RWPE2 (cell line): Measurements from ENCODE around the gene HBP1.
A peak's percentile ranks its signal among the peaks of the same experiment; 100 is the strongest.
"Not testable (repeated sequence)": the region's sequence is repeated elsewhere in the genome, so short reads cannot be mapped to it uniquely, and the experiment has no call there.

Source experiments
- ATAC-seq: fragments of 200-7000 bp; cut with Tn5 transposase; 3 replicates; pipeline ENCODE4 v1.9.1; 2021; ENCODE audit warnings: low read depth
- DNase-seq: peaks from one replicate; pipeline ENCODE4 v3.0.0-alpha.2; 2020; ENCODE audit warnings: low spot score
- H3K27ac ChIP-seq: fragments of 450-650 bp; 2 replicates; pipeline ENCODE4 v1.5.1; 2017; ENCODE audit warnings: mild to moderate bottlenecking; ENCODE audit not compliant: poor library complexity, severe bottlenecking
- H3K27me3 ChIP-seq: fragments of 250-450 bp; sonication (Bioruptor Pico); 2 replicates; pipeline ENCODE4 v1.5.1; 2021; ENCODE audit warnings: mild to moderate bottlenecking, moderate library complexity; ENCODE audit not compliant: insufficient read depth, poor library complexity, severe bottlenecking
- H3K36me3 ChIP-seq: fragments of 250-450 bp; sonication (Bioruptor Pico); 2 replicates; pipeline ENCODE4 v1.5.1; 2020; ENCODE audit warnings: low read depth, mild to moderate bottlenecking, moderate library complexity
- H3K4me1 ChIP-seq: fragments of 250-450 bp; sonication (Bioruptor Pico); 2 replicates; pipeline ENCODE4 v1.5.1; 2021; ENCODE audit warnings: mild to moderate bottlenecking, moderate library complexity; ENCODE audit not compliant: insufficient read depth, poor library complexity, severe bottlenecking
- H3K4me3 ChIP-seq: fragments of 250-450 bp; sonication (Bioruptor Pico); 2 replicates; pipeline ENCODE4 v1.5.1; 2021; ENCODE audit warnings: mild to moderate bottlenecking, moderate library complexity; ENCODE audit not compliant: severe bottlenecking
- H3K9me3 ChIP-seq: fragments of 250-450 bp; sonication (Bioruptor Pico); 2 replicates; pipeline ENCODE4 v1.5.1; 2021; ENCODE audit warnings: mild to moderate bottlenecking, moderate library complexity; ENCODE audit not compliant: severe bottlenecking
- TF ChIP-seq, protein P1 (sequence below): fragments of 450-650 bp; IDR thresholded peaks from one replicate; pipeline ENCODE4 v1.5.1; 2017; ENCODE audit warnings: mild to moderate bottlenecking, moderate library complexity; ENCODE audit not compliant: poor library complexity, severe bottlenecking

HBP1 gene

DNA sequence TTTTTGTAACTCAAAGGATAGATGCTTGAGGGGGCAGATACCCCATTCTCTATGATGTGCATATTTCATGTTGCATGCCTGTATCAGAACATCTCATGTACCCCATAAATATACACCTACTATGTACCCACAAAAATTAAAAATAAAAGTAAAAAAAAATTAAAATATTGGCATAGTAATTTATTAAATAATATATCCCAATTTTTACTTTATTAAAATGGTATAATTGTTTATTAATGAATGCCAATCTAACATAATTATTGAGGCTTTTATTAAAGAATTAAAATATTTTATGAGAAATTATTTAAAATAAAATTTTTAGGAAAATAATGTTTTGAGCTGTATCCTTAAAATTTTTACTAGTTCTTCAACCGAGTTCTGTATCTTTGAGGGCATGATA lies 18.9 kb upstream of the HBP1 start:
- TF ChIP-seq, protein P1, sequence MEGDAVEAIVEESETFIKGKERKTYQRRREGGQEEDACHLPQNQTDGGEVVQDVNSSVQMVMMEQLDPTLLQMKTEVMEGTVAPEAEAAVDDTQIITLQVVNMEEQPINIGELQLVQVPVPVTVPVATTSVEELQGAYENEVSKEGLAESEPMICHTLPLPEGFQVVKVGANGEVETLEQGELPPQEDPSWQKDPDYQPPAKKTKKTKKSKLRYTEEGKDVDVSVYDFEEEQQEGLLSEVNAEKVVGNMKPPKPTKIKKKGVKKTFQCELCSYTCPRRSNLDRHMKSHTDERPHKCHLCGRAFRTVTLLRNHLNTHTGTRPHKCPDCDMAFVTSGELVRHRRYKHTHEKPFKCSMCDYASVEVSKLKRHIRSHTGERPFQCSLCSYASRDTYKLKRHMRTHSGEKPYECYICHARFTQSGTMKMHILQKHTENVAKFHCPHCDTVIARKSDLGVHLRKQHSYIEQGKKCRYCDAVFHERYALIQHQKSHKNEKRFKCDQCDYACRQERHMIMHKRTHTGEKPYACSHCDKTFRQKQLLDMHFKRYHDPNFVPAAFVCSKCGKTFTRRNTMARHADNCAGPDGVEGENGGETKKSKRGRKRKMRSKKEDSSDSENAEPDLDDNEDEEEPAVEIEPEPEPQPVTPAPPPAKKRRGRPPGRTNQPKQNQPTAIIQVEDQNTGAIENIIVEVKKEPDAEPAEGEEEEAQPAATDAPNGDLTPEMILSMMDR = no peak
- Histone ChIP-seq H3K27me3 (no peaks in the 10 kb centered on the region), H3K4me1 (peaks cover 9% of the 10 kb centered on the region), H3K4me3 (no peak overlapping the region), H3K36me3 (no peaks in the 10 kb centered on the region), H3K27ac (no peak overlapping the region), H3K9me3 (no peaks in the 10 kb centered on the region)
- ATAC-seq (no peak), DNase-seq (no peak)

DNA sequence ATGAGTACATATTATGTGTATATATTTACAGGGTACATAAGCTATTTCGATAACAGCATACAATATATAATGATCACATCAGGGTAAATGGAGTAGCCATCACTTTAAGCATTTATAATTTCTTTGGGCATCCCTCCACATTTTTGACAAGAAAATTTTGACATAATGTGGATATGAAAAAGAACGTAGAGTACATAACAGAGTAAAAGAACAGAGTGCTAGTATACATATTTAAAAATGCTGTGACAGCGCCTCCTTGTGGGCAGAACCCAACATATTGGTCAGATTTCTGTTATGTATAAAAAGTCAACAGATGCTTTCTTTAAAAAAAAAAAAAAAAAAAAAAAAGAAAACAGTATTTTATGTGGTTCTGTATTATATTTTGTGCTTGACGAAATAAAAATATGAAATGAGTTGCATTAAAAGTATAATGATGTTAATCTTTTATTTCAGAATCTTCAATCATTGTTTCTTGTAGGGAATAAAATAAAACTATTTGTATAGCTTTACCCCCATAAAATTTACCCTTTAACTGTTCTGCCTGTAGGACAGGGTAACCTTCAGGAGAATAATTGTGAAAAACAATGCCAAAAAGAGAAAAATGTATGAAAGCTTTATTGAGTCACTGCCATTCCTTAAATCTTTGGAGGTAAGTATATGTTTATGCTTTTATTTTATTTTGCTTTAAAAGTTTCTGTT lies 18.3 kb upstream of the HBP1 start:
- no peak overlapping the region for H3K27ac ChIP-seq
- ATAC-seq (0 out of 3 replicates have a peak, but pooled peaks have one; percentile 19), DNase-seq (no peak)
- TF ChIP-seq, protein P1 = peak; percentile 84
- no peaks in the 10 kb centered on the region for H3K36me3 ChIP-seq
- peaks cover 9% of the 10 kb centered on the region for H3K4me1 ChIP-seq
- H3K9me3 ChIP-seq = no peaks in the 10 kb centered on the region
- no peaks in the 10 kb centered on the region for H3K27me3 ChIP-seq
- no peak overlapping the region for H3K4me3 ChIP-seq

DNA sequence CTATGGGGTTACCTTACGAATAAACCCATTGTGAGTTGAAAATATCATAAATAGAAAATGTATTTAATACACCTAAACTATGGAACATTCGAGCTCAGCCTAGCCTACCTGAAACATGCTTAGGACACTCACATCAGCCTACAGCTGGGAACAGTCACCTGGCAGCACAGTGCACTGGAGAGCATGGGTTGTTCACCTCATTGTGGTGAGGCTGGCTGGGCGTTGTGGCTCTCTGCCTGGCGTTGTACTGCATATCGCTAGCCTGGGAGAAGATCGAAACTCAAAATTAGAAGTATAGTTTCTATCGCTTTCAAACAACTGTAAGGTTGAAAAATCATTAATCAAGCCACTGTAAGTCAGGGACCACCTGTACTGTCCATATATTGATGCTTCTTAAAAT lies 17.3 kb upstream of the HBP1 start:
- TF ChIP-seq, protein P1 = no peak
- ATAC-seq = no peak
- H3K4me3 ChIP-seq = no peak overlapping the region
- no peak for DNase-seq
- H3K36me3 ChIP-seq = no peaks in the 10 kb centered on the region
- peaks cover 9% of the 10 kb centered on the region for H3K4me1 ChIP-seq
- no peak overlapping the region for H3K27ac ChIP-seq
- H3K27me3 ChIP-seq = no peaks in the 10 kb centered on the region
- H3K9me3 ChIP-seq = no peaks in the 10 kb centered on the region

DNA sequence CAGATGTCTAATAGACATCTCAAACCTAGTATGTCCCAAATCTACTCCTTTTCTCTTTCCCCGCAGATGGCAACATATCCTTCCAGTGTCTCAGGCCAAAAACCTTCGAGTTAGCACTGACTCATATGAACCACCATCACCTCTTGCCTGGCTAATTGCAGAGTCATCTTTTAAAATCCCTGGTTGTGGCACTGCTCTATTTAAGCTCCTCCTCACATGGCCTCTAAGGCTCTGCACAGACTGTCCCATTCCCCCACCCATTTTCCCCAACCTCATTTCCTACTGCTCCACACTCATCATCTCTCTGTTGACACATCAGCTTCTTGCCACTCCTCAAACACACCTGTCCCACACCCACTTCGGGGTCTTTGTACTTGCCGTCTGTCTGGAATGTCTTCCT lies 16.8 kb upstream of the HBP1 start:
- Histone ChIP-seq H3K9me3 (no peaks in the 10 kb centered on the region), H3K4me1 (peaks cover 9% of the 10 kb centered on the region), H3K27me3 (no peaks in the 10 kb centered on the region), H3K27ac (no peak overlapping the region), H3K4me3 (no peak overlapping the region), H3K36me3 (no peaks in the 10 kb centered on the region)
- ATAC-seq (peak; percentile 61), DNase-seq (no peak)
- TF ChIP-seq, protein P1 = no peak

DNA sequence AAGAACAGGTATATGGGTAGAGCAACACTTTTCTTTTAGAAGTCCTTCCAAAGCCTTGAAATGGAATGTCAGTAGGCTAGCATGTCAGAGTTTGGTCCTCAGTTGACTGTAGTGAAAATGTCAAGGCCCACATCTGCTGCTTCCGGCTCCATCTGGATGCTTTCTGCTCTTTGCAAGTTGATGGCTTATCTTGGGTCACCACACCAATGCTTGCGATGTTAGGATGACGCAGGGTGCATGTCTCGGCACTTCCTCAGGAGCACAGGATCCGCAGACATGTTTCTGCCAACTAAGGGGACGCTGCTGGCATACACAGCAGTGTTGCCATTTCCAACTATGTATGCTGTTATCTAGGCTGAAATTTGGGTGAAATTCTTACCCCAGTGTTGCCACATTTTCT lies 14.0 kb upstream of the HBP1 start:
- Histone ChIP-seq H3K4me1 (no peaks in the 10 kb centered on the region), H3K27ac (no peak overlapping the region), H3K27me3 (no peaks in the 10 kb centered on the region), H3K36me3 (no peaks in the 10 kb centered on the region), H3K9me3 (no peaks in the 10 kb centered on the region), H3K4me3 (no peak overlapping the region)
- DNase-seq (no peak), ATAC-seq (no peak)
- TF ChIP-seq, protein P1 = no peak

DNA sequence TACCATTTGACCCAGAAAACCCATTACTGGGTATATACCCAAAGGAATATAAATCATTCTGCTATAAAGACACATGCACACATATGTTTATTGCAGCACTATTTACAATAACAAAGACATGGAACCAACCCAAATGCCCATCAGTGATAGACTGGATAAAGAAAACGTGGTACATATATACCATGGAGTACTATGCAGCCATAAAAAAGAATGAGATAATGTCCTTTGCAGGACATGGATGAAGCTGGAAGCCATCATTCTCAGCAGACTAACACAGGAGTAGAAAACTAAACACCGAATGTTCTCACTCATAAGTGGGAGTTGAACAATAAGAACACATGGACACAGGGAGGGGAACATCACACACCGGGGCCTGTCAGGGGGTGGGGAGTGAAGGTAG lies 13.1 kb upstream of the HBP1 start:
- H3K4me1 ChIP-seq, H3K27me3 ChIP-seq, H3K27ac ChIP-seq, ATAC-seq, H3K4me3 ChIP-seq, H3K36me3 ChIP-seq, H3K9me3 ChIP-seq, DNase-seq: not testable (repeated sequence)
